ENCODE data around the gene ACOT13.

ACOT13 gene

GRCh38 chr6:24683297-24684296 lies 16.7 kb downstream of the ACOT13 start:
- TF ChIP-seq ZNF555 (tag by site-specific recombination; conservative IDR thresholded peaks at IDR 0.05) (no peak), ZNF629 (tag by site-specific recombination; IDR thresholded peaks at IDR 0.05) (no peak)
- CTCF ChIA-PET = interaction anchor here (0.8 to 3.1 kb wide), 5 partner anchors 12 to 294 kb away, joined by 3 to 18 read pairs (median 5); partner anchors contain the start of genes ACOT13 and TDP2
- Histone ChIP-seq H3K4me3 (ENCODE audit: low read depth, low read length) (no peak overlapping the region), H3K36me3 (ENCODE audit: control insufficient read depth in 2 of 2, insufficient read depth in 1 of 2, low read length in 2 of 2) (peaks cover 0 to 9% of the 10 kb centered on the region in 2 experiments; a peak in 1 of 3 replicates), H3K4me1 (ENCODE audit: control insufficient read depth, insufficient read depth, low read length) (0 out of 2 replicates have a peak, but pooled peaks cover 2% of the 10 kb centered on the region), H3K9me3 (ENCODE audit: control insufficient read depth, insufficient read depth, low read depth, low read length) (no peaks in the 10 kb centered on the region), H3K27ac (ENCODE audit: extremely low read depth, low read depth, low read length) (no peak overlapping the region)
- POLR2A ChIA-PET = interaction anchor here (1.1 to 1.3 kb wide), 2 partner anchors 16 to 17 kb away, joined by 3 to 5 read pairs; partner anchors contain the start of genes ACOT13 and TDP2

- H3K4me1 ChIP-seq (ENCODE audit: control insufficient read depth, insufficient read depth, low read length) = peaks cover 7% of the 10 kb centered on the region; the same call in 1 of the 2 replicates
- TF ChIP-seq ZNF837 (tag by site-specific recombination; IDR thresholded peaks at IDR 0.05) (no peak), PRDM1 (tag by site-specific recombination; IDR thresholded peaks at IDR 0.05) (peak; percentile 67), ZNF707 (tag by site-specific recombination; IDR thresholded peaks at IDR 0.05) (peak; percentile 49; the same call in 1 of the 2 replicates), ZNF366 (tag by site-specific recombination; conservative IDR thresholded peaks at IDR 0.05) (peak; percentile 72)
- no peak overlapping the region for H3K27ac ChIP-seq (ENCODE audit: extremely low read depth, low read depth, low read length)
- ChIA-PET POLR2A (no interaction called here), CTCF (interaction anchor here (1.4 kb wide), 1 partner anchor 105 kb away, joined by 3 read pairs; no protein-coding TSS in a partner anchor)
- H3K4me3 ChIP-seq (ENCODE audit: low read depth, low read length) = no peak overlapping the region
- H3K9me3 ChIP-seq (ENCODE audit: control insufficient read depth, insufficient read depth, low read depth, low read length) = no peaks in the 10 kb centered on the region
- H3K36me3 ChIP-seq (ENCODE audit: control insufficient read depth in 2 of 2, insufficient read depth in 1 of 2, low read length in 2 of 2) = peaks cover 0 to 9% of the 10 kb centered on the region in 2 experiments; a peak in 1 of 3 replicates
Observed at GRCh38 chr6:24686408-24686807, 19.5 kb downstream of the ACOT13 start.

GRCh38 chr6:24686946-24687345 lies 20.1 kb downstream of the ACOT13 start:
- peaks cover 7% of the 10 kb centered on the region; the same call in 1 of the 2 replicates for H3K4me1 ChIP-seq (ENCODE audit: control insufficient read depth, insufficient read depth, low read length)
- no peak overlapping the region for H3K27ac ChIP-seq (ENCODE audit: extremely low read depth, low read depth, low read length)
- peaks cover 0 to 9% of the 10 kb centered on the region in 2 experiments; a peak in 1 of 3 replicates for H3K36me3 ChIP-seq (ENCODE audit: control insufficient read depth in 2 of 2, insufficient read depth in 1 of 2, low read length in 2 of 2)
- no peak for TF ChIP-seq ZNF48 (tag by site-specific recombination; IDR thresholded peaks at IDR 0.05)
- ChIA-PET POLR2A (no interaction called here), CTCF (interaction anchor here (1.4 kb wide), 2 partner anchors 106 kb away, joined by 3 to 4 read pairs; no protein-coding TSS in a partner anchor)
- H3K9me3 ChIP-seq (ENCODE audit: control insufficient read depth, insufficient read depth, low read depth, low read length) = no peaks in the 10 kb centered on the region
- no peak overlapping the region for H3K4me3 ChIP-seq (ENCODE audit: low read depth, low read length)

GRCh38 chr6:24689964-24690363 lies 23.1 kb downstream of the ACOT13 start:
- ChIA-PET POLR2A (no interaction called here), CTCF (interaction anchor here (0.7 to 2.3 kb wide), 5 partner anchors 23 to 167 kb away, joined by 3 to 15 read pairs (median 3); partner anchors contain the start of genes ACOT13 and TDP2)
- H3K36me3 ChIP-seq (ENCODE audit: control insufficient read depth in 2 of 2, insufficient read depth in 1 of 2, low read length in 2 of 2) = peaks cover 0 to 9% of the 10 kb centered on the region in 2 experiments; a peak in 1 of 3 replicates
- H3K27ac ChIP-seq (ENCODE audit: extremely low read depth, low read depth, low read length) = no peak overlapping the region
- peaks cover 4% of the 10 kb centered on the region; the same call in 1 of the 2 replicates for H3K4me1 ChIP-seq (ENCODE audit: control insufficient read depth, insufficient read depth, low read length)
- no peak overlapping the region for H3K4me3 ChIP-seq (ENCODE audit: low read depth, low read length)
- no peaks in the 10 kb centered on the region for H3K9me3 ChIP-seq (ENCODE audit: control insufficient read depth, insufficient read depth, low read depth, low read length)
- TF ChIP-seq ZSCAN30 (tag by site-specific recombination; IDR thresholded peaks at IDR 0.05) (no peak), GFI1B (tag by site-specific recombination; IDR thresholded peaks at IDR 0.05) (0 out of 2 replicates have a peak, but pooled peaks have one; percentile 19)

- Histone ChIP-seq H3K9me3 (ENCODE audit: control insufficient read depth, insufficient read depth, low read depth, low read length) (no peaks in the 10 kb centered on the region), H3K27ac (ENCODE audit: extremely low read depth, low read depth, low read length) (no peak overlapping the region), H3K4me1 (ENCODE audit: control insufficient read depth, insufficient read depth, low read length) (peaks cover 4% of the 10 kb centered on the region; the same call in 1 of the 2 replicates), H3K4me3 (ENCODE audit: low read depth, low read length) (no peak overlapping the region), H3K36me3 (ENCODE audit: control insufficient read depth in 2 of 2, insufficient read depth in 1 of 2, low read length in 2 of 2) (peaks cover 0 to 9% of the 10 kb centered on the region in 2 experiments; a peak in 1 of 3 replicates)
- ChIA-PET POLR2A (no interaction called here), CTCF (interaction anchor here (2.3 kb wide), 1 partner anchor 109 kb away, joined by 15 read pairs; no protein-coding TSS in a partner anchor)
- TF ChIP-seq ZIC2 (tag by site-specific recombination; IDR thresholded peaks at IDR 0.05) (peak; percentile 35; the same call in 1 of the 2 replicates), BCL11A (tag by site-specific recombination; IDR thresholded peaks at IDR 0.05; ENCODE audit: low read depth) (no peak), GLIS2 (tag by site-specific recombination; IDR thresholded peaks at IDR 0.05) (no peak), ZNF510 (tag by site-specific recombination; IDR thresholded peaks at IDR 0.05; ENCODE audit: insufficient replicate concordance) (no peak), ZNF747 (tag by site-specific recombination; IDR thresholded peaks at IDR 0.05) (no peak), FEZF1 (tag by site-specific recombination; IDR thresholded peaks at IDR 0.05) (peak; percentile 65), RBAK (tag by site-specific recombination; IDR thresholded peaks at IDR 0.05) (no peak), PBX3 (CRISPR knock-in tag; IDR thresholded peaks at IDR 0.05) (no peak), KLF10 (tag by site-specific recombination; IDR thresholded peaks at IDR 0.05) (no peak), ZNF248 (tag by site-specific recombination; IDR thresholded peaks at IDR 0.05) (no peak), PRDM6 (tag by site-specific recombination; IDR thresholded peaks at IDR 0.05) (0 out of 2 replicates have a peak, but pooled peaks have one; percentile 28)
Observed at GRCh38 chr6:24690593-24690992, 23.7 kb downstream of the ACOT13 start.

Data from HEK293 (cell line).